Stomach (tissue), 9 donors: ENCODE data around the gene FNDC3B. TPM values are rescaled to one million over a fixed set of nuclear protein-coding genes. Genes with fewer than 3 reads are reported as not detected.

Source experiments
- DNase-seq, 2 donors: peaks; one replicate each; pipeline versions ENCODE4 v3.0.0 to v3.0.0-alpha.2; 2013 to 2019
- H3K27ac ChIP-seq, 5 donors: fragments of 200-600 bp in 4 of 5; sonication (generic) in 4 of 5; one replicate each; pipeline ENCODE4 v1.5.1; 2013 to 2019; ENCODE audit warnings: mild to moderate bottlenecking in 1 of 5, moderate library complexity in 1 of 5
- H3K27me3 ChIP-seq, 3 donors: fragments of 200-600 bp; sonication (generic); one replicate each; pipeline ENCODE4 v1.5.1; 2017 to 2019; ENCODE audit warnings: mixed run types in 1 of 3
- H3K36me3 ChIP-seq, 4 donors: fragments of 200-600 bp; sonication (generic); 1 replicate in 3 of 4; 2 replicates in 1 of 4; pipeline ENCODE4 v1.5.1; 2016 to 2019
- H3K4me1 ChIP-seq, 4 donors: fragments of 200-600 bp; sonication (generic); one replicate each; pipeline ENCODE4 v1.5.1; 2016 to 2019
- H3K4me3 ChIP-seq, 4 donors: fragments of 200-600 bp; sonication (generic) in 3 of 4; one replicate each; pipeline ENCODE4 v1.5.1; 2016 to 2019; ENCODE audit warnings: mild to moderate bottlenecking in 1 of 4
- H3K9me3 ChIP-seq, 4 donors: fragments of 200-600 bp; sonication (generic); one replicate each; pipeline ENCODE4 v1.5.1; 2016 to 2019
- CTCF ChIP-seq, 7 experiments: fragments of 450-650 bp in 4 of 7; fragments of 200-600 bp in 3 of 7; sonication (generic) in 3 of 7; IDR thresholded peaks; one replicate each; pipeline ENCODE4 v1.5.1; 2016 to 2019; ENCODE audit warnings: antibody characterized with exemption in 7 of 7, control low read depth in 2 of 7, mild to moderate bottlenecking in 1 of 7
- EP300 ChIP-seq: sonication (generic); formaldehyde crosslinking; IDR thresholded peaks from one replicate; pipeline ENCODE4 v1.6.1; 2017; ENCODE audit warnings: antibody characterized with exemption
- POLR2A ChIP-seq, 4 donors: fragments of 450-650 bp; IDR thresholded peaks; one replicate each; pipeline ENCODE4 v1.6.1; 2016; ENCODE audit warnings: antibody characterized with exemption in 4 of 4, control low read depth in 2 of 4, mild to moderate bottlenecking in 1 of 4, moderate library complexity in 1 of 4
- POLR2AphosphoS5 ChIP-seq, 3 donors: sonication (generic); formaldehyde crosslinking; IDR thresholded peaks; one replicate each; pipeline ENCODE4 v1.6.1; 2016; ENCODE audit warnings: antibody characterized with exemption in 3 of 3
- WGBS, 5 donors: extraction: QIAGEN DNeasy Blood & Tissue Kit in 3 of 5; methylation state at CpG; one replicate each; pipeline versions ENCODE4 v1.1.5 to v1.1.7; 2013 to 2018; 5-methylcytosine and 5-hydroxymethylcytosine counted together
- intact Hi-C: fragments of 100-400 bp; cut with DNase I; formaldehyde crosslinking; loops from one replicate; pipeline ENCODE4 v1.15.1; 2023; ENCODE audit warnings: low total_unique reads
- polyA plus RNA-seq, 3 donors: library from polyadenylated mRNA; stranded (reverse); fragments of 200-250 nt; gene quantifications; one replicate each; pipeline ENCODE4 v1.2.3, GENCODE V29; 2013
- total RNA-seq, 5 donors: library from RNA; depleted of rRNA; stranded (reverse); fragments of >200 nt; gene quantifications; one replicate each; pipeline versions ENCODE4 v1.1.0 to v1.2.3, GENCODE V29; 2014 to 2016
- donor health status: healthy with polysubstance abuse.
- donor health status: Bipolar disorder and iron deficiency.
- donor health status: healthy.

Gene FNDC3B
- total and polyA plus RNA-seq, 8 donors = 6.0 to 229 (median 53.7) TPM

GRCh38 chr3:172351895-172352466, 312.6 kb downstream of the FNDC3B start:
- Histone ChIP-seq H3K27me3 (no peaks in the 10 kb centered on the region), H3K4me1 (peaks cover 9 to 22% (median 19%) of the 10 kb centered on the region in 4 donors), H3K4me3 (no peak overlapping the region), H3K27ac (no peak overlapping the region), H3K36me3 (peaks cover 29 to 79% (median 75%) of the 10 kb centered on the region in 4 donors), H3K9me3 (no peaks in the 10 kb centered on the region)
- intact Hi-C loops = no loop called here
- no peak for TF ChIP-seq CTCF (IDR thresholded peaks at IDR 0.05)
- TF ChIP-seq POLR2AphosphoS5 (IDR thresholded peaks at IDR 0.05) = no peak
- TF ChIP-seq EP300 = no peak
- TF ChIP-seq POLR2A (IDR thresholded peaks at IDR 0.05) = no peak
- no peak for DNase-seq
- WGBS, 5 donors = 82 to 93% (median 85%) methylated on average over 9 of the region's 9 CpGs

GRCh38 chr3:172352786-172353185, 313.4 kb downstream of the FNDC3B start:
- Histone ChIP-seq H3K4me3 (no peak overlapping the region), H3K27ac (no peak overlapping the region), H3K9me3 (no peaks in the 10 kb centered on the region), H3K4me1 (peaks cover 9 to 29% (median 26%) of the 10 kb centered on the region in 4 donors), H3K36me3 (peaks cover 21 to 77% (median 68%) of the 10 kb centered on the region in 4 donors), H3K27me3 (no peaks in the 10 kb centered on the region)
- 87 to 97% (median 89%) methylated on average over 10 of the region's 10 CpGs for WGBS, 5 donors
- intact Hi-C loops = no loop called here
- TF ChIP-seq CTCF (IDR thresholded peaks at IDR 0.05) = no peak
- TF ChIP-seq POLR2AphosphoS5 (IDR thresholded peaks at IDR 0.05) = no peak
- no peak for TF ChIP-seq POLR2A (IDR thresholded peaks at IDR 0.05)
- no peak for TF ChIP-seq EP300
- DNase-seq = no peak

- peak overlapping the region in 2 of 5 donors; percentile 12 to 34 for H3K27ac ChIP-seq
- H3K9me3 ChIP-seq = no peaks in the 10 kb centered on the region
Observed at GRCh38 chr3:172354931-172355499, 315.6 kb downstream of the FNDC3B start.

GRCh38 chr3:172355836-172356235, 316.5 kb downstream of the FNDC3B start:
- WGBS, 5 donors = 37 to 48% (median 43%) methylated on average over 2 of the region's 2 CpGs
- H3K27me3 ChIP-seq = no peaks in the 10 kb centered on the region
- intact Hi-C loops = no loop called here
- no peak overlapping the region for H3K4me3 ChIP-seq
- H3K27ac ChIP-seq = peak overlapping the region in 4 of 5 donors; percentile 12 to 50 (median 30)
- H3K36me3 ChIP-seq = peaks cover 16 to 46% (median 45%) of the 10 kb centered on the region in 4 donors
- TF ChIP-seq CTCF (IDR thresholded peaks at IDR 0.05) (no peak), EP300 (no peak), POLR2A (IDR thresholded peaks at IDR 0.05) (no peak), POLR2AphosphoS5 (IDR thresholded peaks at IDR 0.05) (no peak)
- peak; percentile 40 to 71 for DNase-seq
- H3K9me3 ChIP-seq = no peaks in the 10 kb centered on the region
- H3K4me1 ChIP-seq = peaks cover 9 to 41% (median 33%) of the 10 kb centered on the region in 4 donors

More at GRCh38 chr3:172354931-172355499, 315.6 kb downstream of the FNDC3B start:
- peaks cover 16 to 54% (median 48%) of the 10 kb centered on the region in 4 donors for H3K36me3 ChIP-seq
- no peaks in the 10 kb centered on the region for H3K27me3 ChIP-seq
- peaks cover 9 to 41% (median 33%) of the 10 kb centered on the region in 4 donors for H3K4me1 ChIP-seq
- H3K4me3 ChIP-seq = no peak overlapping the region
- DNase-seq = no peak
- 73 to 84% (median 80%) methylated on average over 3 of the region's 3 CpGs for WGBS, 5 donors
- intact Hi-C loops = no loop called here
- TF ChIP-seq POLR2AphosphoS5 (IDR thresholded peaks at IDR 0.05) = no peak
- TF ChIP-seq CTCF (IDR thresholded peaks at IDR 0.05) = no peak
- TF ChIP-seq EP300 = no peak
- no peak for TF ChIP-seq POLR2A (IDR thresholded peaks at IDR 0.05)
